Measurements from ENCODE around the gene FBP2.

DNA sequence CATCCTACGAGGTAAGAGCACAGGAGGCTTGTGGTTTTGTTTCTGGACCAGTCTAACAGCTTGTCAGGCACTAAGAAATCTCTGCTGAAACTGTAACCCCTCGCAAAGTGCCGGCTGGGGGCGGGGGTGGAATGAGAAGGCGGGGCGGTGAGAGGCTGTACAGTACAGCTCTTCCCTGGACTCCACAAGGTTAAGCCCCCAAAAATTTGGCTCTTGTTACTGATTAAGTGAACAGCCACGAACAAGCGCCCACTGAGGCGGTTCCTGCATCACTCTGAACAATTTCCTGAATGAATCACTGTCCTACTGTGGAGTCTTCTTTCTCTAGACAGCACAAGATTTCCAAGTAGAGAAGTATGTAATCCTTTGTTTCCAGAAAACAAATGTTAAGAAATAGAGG, 6.8 kb downstream of the FBP2 start:
- TF ChIP-seq SPI1 (IDR thresholded peaks at IDR 0.05; ENCODE audit: borderline replicate concordance, insufficient read depth, low read depth, low read length) (no peak), RAD51 (IDR thresholded peaks at IDR 0.05) (no peak)
- TF ChIP-seq, protein P1, sequence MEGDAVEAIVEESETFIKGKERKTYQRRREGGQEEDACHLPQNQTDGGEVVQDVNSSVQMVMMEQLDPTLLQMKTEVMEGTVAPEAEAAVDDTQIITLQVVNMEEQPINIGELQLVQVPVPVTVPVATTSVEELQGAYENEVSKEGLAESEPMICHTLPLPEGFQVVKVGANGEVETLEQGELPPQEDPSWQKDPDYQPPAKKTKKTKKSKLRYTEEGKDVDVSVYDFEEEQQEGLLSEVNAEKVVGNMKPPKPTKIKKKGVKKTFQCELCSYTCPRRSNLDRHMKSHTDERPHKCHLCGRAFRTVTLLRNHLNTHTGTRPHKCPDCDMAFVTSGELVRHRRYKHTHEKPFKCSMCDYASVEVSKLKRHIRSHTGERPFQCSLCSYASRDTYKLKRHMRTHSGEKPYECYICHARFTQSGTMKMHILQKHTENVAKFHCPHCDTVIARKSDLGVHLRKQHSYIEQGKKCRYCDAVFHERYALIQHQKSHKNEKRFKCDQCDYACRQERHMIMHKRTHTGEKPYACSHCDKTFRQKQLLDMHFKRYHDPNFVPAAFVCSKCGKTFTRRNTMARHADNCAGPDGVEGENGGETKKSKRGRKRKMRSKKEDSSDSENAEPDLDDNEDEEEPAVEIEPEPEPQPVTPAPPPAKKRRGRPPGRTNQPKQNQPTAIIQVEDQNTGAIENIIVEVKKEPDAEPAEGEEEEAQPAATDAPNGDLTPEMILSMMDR (IDR thresholded peaks at IDR 0.05 in 2 of 3, conservative IDR thresholded peaks at IDR 0.05 in 1 of 3; ENCODE audit: control insufficient read depth in 2 of 3, extremely low read depth in 1 of 3, insufficient read depth in 1 of 3, low read depth in 3 of 3, low read length in 3 of 3), result no peak
